ENCODE data around the gene CMTM8.

CMTM8 gene

GRCh38 chr3:32303977-32304881 is 65.7 kb downstream of the CMTM8 start:
- peaks cover 5% of the 10 kb centered on the region for H3K4me1 ChIP-seq (ENCODE audit: control insufficient read depth, insufficient read depth, low read length)
- no peak overlapping the region for H3K9ac ChIP-seq (ENCODE audit: low read length)
- H3K36me3 ChIP-seq (ENCODE audit: control insufficient read depth, insufficient read depth, low read length), result no peaks in the 10 kb centered on the region
- H3K9me3 ChIP-seq (ENCODE audit: control insufficient read depth, low read length), result no peaks in the 10 kb centered on the region
- H3K4me3 ChIP-seq (ENCODE audit: low read length), result no peak overlapping the region
- H3K27me3 ChIP-seq (ENCODE audit: control insufficient read depth, insufficient read depth, low read length), result no peaks in the 10 kb centered on the region

GRCh38 chr3:32305361-32305876 is 66.9 kb downstream of the CMTM8 start:
- no peaks in the 10 kb centered on the region for H3K9me3 ChIP-seq (ENCODE audit: control insufficient read depth, low read length)

GRCh38 chr3:32306072-32306471 is 67.6 kb downstream of the CMTM8 start:
- peaks cover 5% of the 10 kb centered on the region for H3K4me1 ChIP-seq (ENCODE audit: control insufficient read depth, insufficient read depth, low read length)
- no peaks in the 10 kb centered on the region for H3K27me3 ChIP-seq (ENCODE audit: control insufficient read depth, insufficient read depth, low read length)
- no peaks in the 10 kb centered on the region for H3K36me3 ChIP-seq (ENCODE audit: control insufficient read depth, insufficient read depth, low read length)
- no peaks in the 10 kb centered on the region for H3K9me3 ChIP-seq (ENCODE audit: control insufficient read depth, low read length)
- no peak overlapping the region for H3K4me3 ChIP-seq (ENCODE audit: low read length)
- H3K9ac ChIP-seq (ENCODE audit: low read length), result no peak overlapping the region

More at GRCh38 chr3:32305361-32305876, 66.9 kb downstream of the CMTM8 start:
- no peaks in the 10 kb centered on the region for H3K27me3 ChIP-seq (ENCODE audit: control insufficient read depth, insufficient read depth, low read length)
- H3K9ac ChIP-seq (ENCODE audit: low read length), result no peak overlapping the region
- H3K4me1 ChIP-seq (ENCODE audit: control insufficient read depth, insufficient read depth, low read length), result peaks cover 5% of the 10 kb centered on the region
- no peak overlapping the region for H3K4me3 ChIP-seq (ENCODE audit: low read length)
- no peaks in the 10 kb centered on the region for H3K36me3 ChIP-seq (ENCODE audit: control insufficient read depth, insufficient read depth, low read length)

GRCh38 chr3:32307591-32307990 is 69.1 kb downstream of the CMTM8 start:
- no peaks in the 10 kb centered on the region for H3K36me3 ChIP-seq (ENCODE audit: control insufficient read depth, insufficient read depth, low read length)
- no peaks in the 10 kb centered on the region for H3K27me3 ChIP-seq (ENCODE audit: control insufficient read depth, insufficient read depth, low read length)
- no peaks in the 10 kb centered on the region for H3K9me3 ChIP-seq (ENCODE audit: control insufficient read depth, low read length)
- peaks cover 5% of the 10 kb centered on the region for H3K4me1 ChIP-seq (ENCODE audit: control insufficient read depth, insufficient read depth, low read length)
- no peak overlapping the region for H3K9ac ChIP-seq (ENCODE audit: low read length)
- no peak overlapping the region for H3K4me3 ChIP-seq (ENCODE audit: low read length)

- Histone ChIP-seq H3K4me3 (ENCODE audit: low read length) (no peak overlapping the region), H3K36me3 (ENCODE audit: control insufficient read depth, insufficient read depth, low read length) (no peaks in the 10 kb centered on the region), H3K4me1 (ENCODE audit: control insufficient read depth, insufficient read depth, low read length) (peaks cover 5% of the 10 kb centered on the region)
Observed at GRCh38 chr3:32308378-32308777, 69.9 kb downstream of the CMTM8 start.

GRCh38 chr3:32309654-32310242 is 71.3 kb downstream of the CMTM8 start:
- Histone ChIP-seq H3K9ac (ENCODE audit: low read length) (no peak overlapping the region), H3K4me3 (ENCODE audit: low read length) (no peak overlapping the region), H3K4me1 (ENCODE audit: control insufficient read depth, insufficient read depth, low read length) (no peaks in the 10 kb centered on the region), H3K9me3 (ENCODE audit: control insufficient read depth, low read length) (no peaks in the 10 kb centered on the region), H3K27me3 (ENCODE audit: control insufficient read depth, insufficient read depth, low read length) (no peaks in the 10 kb centered on the region), H3K36me3 (ENCODE audit: control insufficient read depth, insufficient read depth, low read length) (no peaks in the 10 kb centered on the region)

More at GRCh38 chr3:32308378-32308777, 69.9 kb downstream of the CMTM8 start:
- H3K27me3 ChIP-seq (ENCODE audit: control insufficient read depth, insufficient read depth, low read length), result no peaks in the 10 kb centered on the region
- no peak overlapping the region for H3K9ac ChIP-seq (ENCODE audit: low read length)
- no peaks in the 10 kb centered on the region for H3K9me3 ChIP-seq (ENCODE audit: control insufficient read depth, low read length)

GRCh38 chr3:32310336-32310735 is 71.9 kb downstream of the CMTM8 start:
- Histone ChIP-seq H3K4me1 (ENCODE audit: control insufficient read depth, insufficient read depth, low read length) (no peaks in the 10 kb centered on the region), H3K9me3 (ENCODE audit: control insufficient read depth, low read length) (no peaks in the 10 kb centered on the region), H3K9ac (ENCODE audit: low read length) (no peak overlapping the region), H3K36me3 (ENCODE audit: control insufficient read depth, insufficient read depth, low read length) (no peaks in the 10 kb centered on the region), H3K27me3 (ENCODE audit: control insufficient read depth, insufficient read depth, low read length) (no peaks in the 10 kb centered on the region), H3K4me3 (ENCODE audit: low read length) (no peak overlapping the region)

- Histone ChIP-seq H3K9ac (ENCODE audit: low read length) (no peak overlapping the region), H3K4me1 (ENCODE audit: control insufficient read depth, insufficient read depth, low read length) (no peaks in the 10 kb centered on the region), H3K36me3 (ENCODE audit: control insufficient read depth, insufficient read depth, low read length) (no peaks in the 10 kb centered on the region)
Observed at GRCh38 chr3:32310918-32311839, 72.7 kb downstream of the CMTM8 start.

GRCh38 chr3:32312251-32312650 is 73.8 kb downstream of the CMTM8 start:
- Histone ChIP-seq H3K36me3 (ENCODE audit: control insufficient read depth, insufficient read depth, low read length) (no peaks in the 10 kb centered on the region), H3K9me3 (ENCODE audit: control insufficient read depth, low read length) (no peaks in the 10 kb centered on the region), H3K4me1 (ENCODE audit: control insufficient read depth, insufficient read depth, low read length) (no peaks in the 10 kb centered on the region)

More at GRCh38 chr3:32310918-32311839, 72.7 kb downstream of the CMTM8 start:
- H3K27me3 ChIP-seq (ENCODE audit: control insufficient read depth, insufficient read depth, low read length), result no peaks in the 10 kb centered on the region
- no peak overlapping the region for H3K4me3 ChIP-seq (ENCODE audit: low read length)
- H3K9me3 ChIP-seq (ENCODE audit: control insufficient read depth, low read length), result no peaks in the 10 kb centered on the region

GRCh38 chr3:32313169-32313568 is 74.7 kb downstream of the CMTM8 start:
- Histone ChIP-seq H3K36me3 (ENCODE audit: control insufficient read depth, insufficient read depth, low read length) (no peaks in the 10 kb centered on the region), H3K9me3 (ENCODE audit: control insufficient read depth, low read length) (no peaks in the 10 kb centered on the region), H3K4me1 (ENCODE audit: control insufficient read depth, insufficient read depth, low read length) (no peaks in the 10 kb centered on the region), H3K4me3 (ENCODE audit: low read length) (no peak overlapping the region), H3K27me3 (ENCODE audit: control insufficient read depth, insufficient read depth, low read length) (no peaks in the 10 kb centered on the region), H3K9ac (ENCODE audit: low read length) (no peak overlapping the region)

More at GRCh38 chr3:32312251-32312650, 73.8 kb downstream of the CMTM8 start:
- no peak overlapping the region for H3K9ac ChIP-seq (ENCODE audit: low read length)
- no peak overlapping the region for H3K4me3 ChIP-seq (ENCODE audit: low read length)
- no peaks in the 10 kb centered on the region for H3K27me3 ChIP-seq (ENCODE audit: control insufficient read depth, insufficient read depth, low read length)

- H3K9me3 ChIP-seq (ENCODE audit: control insufficient read depth, low read length), result no peaks in the 10 kb centered on the region
- no peaks in the 10 kb centered on the region for H3K36me3 ChIP-seq (ENCODE audit: control insufficient read depth, insufficient read depth, low read length)
- no peak overlapping the region for H3K4me3 ChIP-seq (ENCODE audit: low read length)
- no peaks in the 10 kb centered on the region for H3K4me1 ChIP-seq (ENCODE audit: control insufficient read depth, insufficient read depth, low read length)
- no peaks in the 10 kb centered on the region for H3K27me3 ChIP-seq (ENCODE audit: control insufficient read depth, insufficient read depth, low read length)
- H3K9ac ChIP-seq (ENCODE audit: low read length), result no peak overlapping the region
Observed at GRCh38 chr3:32313723-32314473, 75.4 kb downstream of the CMTM8 start.

All from mucosa of stomach (tissue), 1 donor.